Measurements from ENCODE around the gene UBE3B.

DNA sequence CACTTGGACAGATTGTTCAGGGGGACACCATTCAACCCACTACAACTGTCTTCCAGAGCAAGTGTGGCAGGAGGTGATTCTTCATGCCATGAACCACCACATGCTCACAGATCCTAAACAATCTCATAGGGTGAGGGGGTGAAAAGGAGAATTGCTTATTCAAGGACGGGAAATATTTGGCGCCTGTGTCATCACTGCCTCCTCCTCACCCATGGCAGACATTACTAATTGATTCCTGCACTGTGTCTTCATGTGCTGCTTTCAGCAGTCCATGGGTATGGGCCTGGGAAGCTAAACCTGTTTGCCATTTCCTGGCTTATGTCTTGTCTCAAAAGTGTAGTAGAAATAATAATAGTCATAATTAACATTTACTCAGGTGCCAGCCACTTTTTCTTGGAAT lies 64.6 kb downstream of the UBE3B start:
- TF ChIP-seq, protein P1, sequence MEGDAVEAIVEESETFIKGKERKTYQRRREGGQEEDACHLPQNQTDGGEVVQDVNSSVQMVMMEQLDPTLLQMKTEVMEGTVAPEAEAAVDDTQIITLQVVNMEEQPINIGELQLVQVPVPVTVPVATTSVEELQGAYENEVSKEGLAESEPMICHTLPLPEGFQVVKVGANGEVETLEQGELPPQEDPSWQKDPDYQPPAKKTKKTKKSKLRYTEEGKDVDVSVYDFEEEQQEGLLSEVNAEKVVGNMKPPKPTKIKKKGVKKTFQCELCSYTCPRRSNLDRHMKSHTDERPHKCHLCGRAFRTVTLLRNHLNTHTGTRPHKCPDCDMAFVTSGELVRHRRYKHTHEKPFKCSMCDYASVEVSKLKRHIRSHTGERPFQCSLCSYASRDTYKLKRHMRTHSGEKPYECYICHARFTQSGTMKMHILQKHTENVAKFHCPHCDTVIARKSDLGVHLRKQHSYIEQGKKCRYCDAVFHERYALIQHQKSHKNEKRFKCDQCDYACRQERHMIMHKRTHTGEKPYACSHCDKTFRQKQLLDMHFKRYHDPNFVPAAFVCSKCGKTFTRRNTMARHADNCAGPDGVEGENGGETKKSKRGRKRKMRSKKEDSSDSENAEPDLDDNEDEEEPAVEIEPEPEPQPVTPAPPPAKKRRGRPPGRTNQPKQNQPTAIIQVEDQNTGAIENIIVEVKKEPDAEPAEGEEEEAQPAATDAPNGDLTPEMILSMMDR (IDR thresholded peaks at IDR 0.05; ENCODE audit: insufficient read depth, low read length) = no peak
- TF ChIP-seq, protein P2, sequence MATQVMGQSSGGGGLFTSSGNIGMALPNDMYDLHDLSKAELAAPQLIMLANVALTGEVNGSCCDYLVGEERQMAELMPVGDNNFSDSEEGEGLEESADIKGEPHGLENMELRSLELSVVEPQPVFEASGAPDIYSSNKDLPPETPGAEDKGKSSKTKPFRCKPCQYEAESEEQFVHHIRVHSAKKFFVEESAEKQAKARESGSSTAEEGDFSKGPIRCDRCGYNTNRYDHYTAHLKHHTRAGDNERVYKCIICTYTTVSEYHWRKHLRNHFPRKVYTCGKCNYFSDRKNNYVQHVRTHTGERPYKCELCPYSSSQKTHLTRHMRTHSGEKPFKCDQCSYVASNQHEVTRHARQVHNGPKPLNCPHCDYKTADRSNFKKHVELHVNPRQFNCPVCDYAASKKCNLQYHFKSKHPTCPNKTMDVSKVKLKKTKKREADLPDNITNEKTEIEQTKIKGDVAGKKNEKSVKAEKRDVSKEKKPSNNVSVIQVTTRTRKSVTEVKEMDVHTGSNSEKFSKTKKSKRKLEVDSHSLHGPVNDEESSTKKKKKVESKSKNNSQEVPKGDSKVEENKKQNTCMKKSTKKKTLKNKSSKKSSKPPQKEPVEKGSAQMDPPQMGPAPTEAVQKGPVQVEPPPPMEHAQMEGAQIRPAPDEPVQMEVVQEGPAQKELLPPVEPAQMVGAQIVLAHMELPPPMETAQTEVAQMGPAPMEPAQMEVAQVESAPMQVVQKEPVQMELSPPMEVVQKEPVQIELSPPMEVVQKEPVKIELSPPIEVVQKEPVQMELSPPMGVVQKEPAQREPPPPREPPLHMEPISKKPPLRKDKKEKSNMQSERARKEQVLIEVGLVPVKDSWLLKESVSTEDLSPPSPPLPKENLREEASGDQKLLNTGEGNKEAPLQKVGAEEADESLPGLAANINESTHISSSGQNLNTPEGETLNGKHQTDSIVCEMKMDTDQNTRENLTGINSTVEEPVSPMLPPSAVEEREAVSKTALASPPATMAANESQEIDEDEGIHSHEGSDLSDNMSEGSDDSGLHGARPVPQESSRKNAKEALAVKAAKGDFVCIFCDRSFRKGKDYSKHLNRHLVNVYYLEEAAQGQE (IDR thresholded peaks at IDR 0.05; ENCODE audit: insufficient replicate concordance, low read depth) = no peak
- TF ChIP-seq GABPA (IDR thresholded peaks at IDR 0.05; ENCODE audit: low read depth) = no peak
- TF ChIP-seq POLR2AphosphoS5 (IDR thresholded peaks at IDR 0.05; ENCODE audit: low read depth) = no peak
- no peak for TF ChIP-seq SPI1 (IDR thresholded peaks at IDR 0.05; ENCODE audit: borderline replicate concordance, low read depth)
